Stimulated activated CD4-positive, alpha-beta T cell treated with anti-CD3 and anti-CD28 coated beads, Interleukin-15, amount 100 ng/mL, for 24 hours (primary cell): Measurements from ENCODE around the gene TEAD1.

Experiments used
- DNase-seq: peaks from one replicate; pipeline ENCODE4 v3.0.0-alpha.2; 2020

TEAD1 gene

GRCh38 chr11:12793065-12793464 lies 118.8 kb downstream of the TEAD1 start:
- no peak for DNase-seq

DNA sequence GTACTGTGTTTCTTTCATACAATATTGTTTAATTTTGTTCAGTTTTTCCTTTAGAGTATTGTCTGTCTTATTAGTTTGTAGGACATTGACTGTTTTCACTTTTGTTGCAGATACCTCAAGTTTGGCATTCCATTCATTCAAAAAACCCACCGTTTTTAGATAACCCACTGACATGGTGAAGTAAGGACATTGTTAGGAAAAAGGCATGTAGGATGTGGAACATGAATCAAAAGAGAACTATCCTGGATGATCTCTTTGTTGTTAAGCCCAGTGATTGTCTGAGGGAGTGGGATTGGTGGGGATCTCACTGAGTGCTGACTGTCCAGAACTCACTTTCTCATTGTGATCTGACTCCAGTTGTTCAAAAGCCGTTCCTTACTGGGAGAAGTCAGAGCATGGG lies 119.3 kb downstream of the TEAD1 start:
- DNase-seq: no peak

DNA sequence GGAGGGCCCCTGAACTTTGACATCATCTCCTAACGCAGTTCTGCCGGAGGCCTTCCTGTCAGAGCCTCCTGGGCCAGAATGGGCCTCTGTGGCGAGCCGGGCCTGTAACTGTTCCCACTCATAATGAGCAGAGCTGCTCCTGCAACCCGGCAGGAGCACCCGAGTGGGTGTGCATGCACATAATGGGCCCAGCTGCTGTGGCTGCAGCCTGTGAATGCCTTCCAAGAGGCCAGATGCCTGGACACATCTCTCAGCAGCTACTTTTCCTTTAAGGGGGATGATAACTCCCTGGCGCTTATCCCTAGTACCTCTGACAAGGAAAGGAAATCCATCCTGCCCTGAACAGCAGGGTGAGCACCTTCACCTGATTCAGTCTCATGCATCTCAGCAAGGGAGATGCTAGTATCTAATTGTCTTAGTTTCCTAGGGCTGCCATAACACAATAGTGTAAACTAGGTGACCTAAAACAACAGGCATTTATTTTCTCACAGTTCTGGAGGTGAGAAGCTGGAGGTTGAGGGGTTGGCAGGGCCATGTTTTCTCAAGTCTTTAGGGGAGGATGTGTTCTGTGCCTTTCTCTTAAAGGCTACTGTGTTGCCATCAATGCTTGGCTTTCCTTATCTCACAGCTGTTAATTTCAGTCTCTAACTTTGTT lies 120.5 kb downstream of the TEAD1 start:
- DNase-seq: no peak

DNA sequence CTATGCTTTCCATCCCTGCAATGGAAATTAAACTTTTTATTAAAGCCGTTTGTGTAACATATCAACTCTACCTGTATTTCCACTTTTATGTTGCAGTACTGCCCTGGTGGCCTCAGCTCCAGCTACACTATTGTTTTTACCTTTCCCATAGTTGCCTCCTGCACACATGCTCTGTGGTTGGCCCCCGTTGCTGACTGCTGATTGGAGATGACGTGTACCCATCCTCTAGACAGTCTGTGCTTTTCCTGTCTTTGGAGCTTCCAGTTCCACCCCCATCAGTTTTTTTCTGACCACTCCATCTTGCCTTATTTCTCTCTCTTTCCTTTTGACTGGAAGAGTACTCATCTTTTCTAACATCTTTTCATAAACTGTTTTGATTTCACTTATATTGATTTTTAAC lies 123.8 kb downstream of the TEAD1 start:
- DNase-seq: no peak

DNA sequence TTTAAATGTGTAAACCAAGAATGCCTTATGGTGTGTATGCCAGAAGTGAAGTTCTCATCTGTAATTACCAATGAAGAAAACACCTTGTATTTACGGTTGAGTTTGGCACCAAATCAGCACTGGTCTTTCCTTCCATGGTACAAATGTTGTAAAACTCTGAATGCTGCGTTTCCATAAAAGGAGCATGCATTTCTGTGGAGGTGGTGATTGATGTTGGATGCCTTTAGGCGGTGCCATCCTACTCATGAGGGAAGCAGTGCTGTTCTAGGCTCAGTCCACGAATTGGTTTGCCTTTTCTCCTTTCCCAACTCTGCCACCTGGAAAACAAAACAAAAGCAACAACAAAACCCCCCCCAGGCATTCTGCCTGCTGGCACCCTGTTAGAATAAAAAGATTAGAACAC lies 124.4 kb downstream of the TEAD1 start:
- DNase-seq: no peak

- no peak for DNase-seq
These were observed 125.2 kb downstream of the TEAD1 start for GRCh38 chr11:12799334-12799835.

GRCh38 chr11:12800032-12800671 lies 125.9 kb downstream of the TEAD1 start:
- no peak for DNase-seq

GRCh38 chr11:12800871-12801270 lies 126.7 kb downstream of the TEAD1 start:
- DNase-seq: no peak

DNA sequence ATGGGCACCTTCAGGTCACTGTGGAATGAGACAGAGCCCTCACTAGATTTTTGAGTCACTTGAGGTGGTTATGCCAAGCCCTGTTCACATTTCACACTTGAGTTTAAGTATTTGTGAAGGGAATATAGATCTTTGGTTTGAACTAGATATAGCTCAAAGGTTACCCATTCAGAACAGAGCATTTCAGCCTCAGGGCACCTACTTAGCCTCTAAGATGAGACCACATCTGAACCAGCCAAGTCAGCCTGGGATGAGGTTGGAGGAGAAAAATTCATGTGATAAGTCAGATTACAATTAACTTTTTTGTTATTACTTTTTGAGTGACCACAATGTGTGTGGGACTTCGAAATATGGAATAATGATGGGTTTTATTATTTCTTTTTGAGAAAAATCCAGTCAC lies 127.8 kb downstream of the TEAD1 start:
- no peak for DNase-seq

DNA sequence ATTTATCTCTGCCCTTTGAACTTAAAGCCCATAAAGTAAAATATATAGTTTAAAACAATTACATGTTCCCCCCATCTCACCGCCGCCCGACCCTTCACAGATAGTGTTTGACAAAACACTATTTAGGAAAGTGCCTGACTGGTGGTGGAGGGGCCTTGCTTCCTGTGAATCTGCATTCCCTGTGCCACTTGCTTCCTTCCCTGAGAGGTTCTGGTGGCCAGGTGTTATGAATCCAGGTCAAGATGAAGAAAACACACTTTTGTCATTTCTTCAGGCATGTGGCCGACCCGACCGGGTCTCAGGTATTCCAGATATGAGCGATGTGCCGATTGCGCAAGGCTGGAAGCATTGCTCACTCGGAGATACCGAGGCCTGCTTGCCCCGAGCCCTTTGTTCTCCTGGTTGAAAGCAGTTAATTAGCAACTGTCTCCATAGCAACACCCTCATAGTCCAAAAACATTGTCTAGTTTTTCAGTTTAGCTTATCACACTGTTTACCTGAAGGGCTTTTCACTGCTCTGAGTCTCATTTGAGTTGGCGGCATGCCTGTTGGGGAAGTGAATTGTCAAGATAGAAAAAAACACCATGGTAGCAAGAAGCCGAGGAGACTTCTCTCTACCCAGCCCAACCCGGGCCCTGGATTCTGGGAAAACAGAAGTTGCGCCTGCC lies 128.3 kb downstream of the TEAD1 start:
- DNase-seq: peak; percentile 5

GRCh38 chr11:12803086-12803826 lies 129.0 kb downstream of the TEAD1 start:
- no peak for DNase-seq

DNA sequence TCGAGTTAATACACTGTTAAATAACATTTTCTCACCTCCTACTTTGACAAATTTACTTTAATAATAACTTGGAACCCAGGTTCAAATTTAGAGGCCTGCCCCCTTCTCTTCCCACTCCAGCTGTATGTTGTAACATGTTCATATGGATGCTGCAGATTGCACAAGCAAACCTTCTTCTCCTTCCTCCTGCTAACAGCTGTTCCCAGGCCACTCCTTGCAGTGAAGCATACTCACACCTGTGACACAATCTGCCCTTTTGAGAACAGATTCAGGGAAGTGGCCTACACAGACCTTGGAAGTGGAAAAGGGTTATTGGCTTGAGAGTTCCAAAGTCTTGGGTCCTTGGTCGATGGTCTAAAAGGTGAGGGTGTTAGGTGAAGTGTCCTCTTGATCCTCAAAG lies 131.9 kb downstream of the TEAD1 start:
- DNase-seq: no peak

DNA sequence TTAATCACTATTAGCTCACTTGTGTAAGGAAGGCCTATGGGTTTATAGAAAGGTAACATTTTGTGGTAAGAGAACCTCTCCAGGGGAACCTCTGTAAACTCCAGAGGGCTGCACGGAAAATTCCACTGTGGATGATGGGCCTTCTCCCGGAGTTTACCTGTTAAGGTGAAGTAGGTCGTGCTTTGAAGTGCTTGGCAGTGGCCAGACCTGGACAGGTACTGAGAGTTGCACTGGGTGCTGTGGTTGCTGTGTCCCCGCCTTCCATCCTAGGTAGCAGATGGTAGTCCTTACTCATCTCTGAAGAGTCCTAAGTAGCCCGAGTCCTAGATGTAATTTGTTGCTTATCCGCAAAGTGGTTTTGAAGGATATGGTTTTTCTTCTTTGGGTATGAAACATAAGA lies 133.4 kb downstream of the TEAD1 start:
- no peak for DNase-seq

DNA sequence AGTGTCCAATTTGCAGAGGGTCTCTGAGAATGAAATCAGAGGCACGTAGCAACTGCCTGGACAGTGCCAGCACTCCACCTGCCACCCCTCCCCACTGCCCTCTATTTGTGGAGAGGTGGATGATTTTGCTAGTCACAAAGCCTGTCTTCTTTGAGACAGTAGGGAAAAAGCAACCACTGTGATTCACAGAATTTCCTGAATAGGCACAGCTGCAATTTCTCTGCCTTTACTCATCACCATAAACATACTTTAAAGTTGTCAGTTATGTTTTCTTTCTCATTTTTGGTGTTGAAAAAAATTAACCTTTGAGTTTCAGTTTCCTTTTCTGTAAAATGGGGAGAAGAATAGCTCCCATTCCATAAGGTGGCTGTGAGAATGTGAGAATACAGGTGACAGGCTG lies 134.3 kb downstream of the TEAD1 start:
- DNase-seq: no peak

GRCh38 chr11:12809364-12809763 lies 135.1 kb downstream of the TEAD1 start:
- DNase-seq: no peak

- DNase-seq: no peak
These were observed 135.8 kb downstream of the TEAD1 start for GRCh38 chr11:12809864-12810567.

GRCh38 chr11:12810568-12810894 lies 136.3 kb downstream of the TEAD1 start:
- DNase-seq: no peak

- no peak for DNase-seq
These were observed 137.6 kb downstream of the TEAD1 start for GRCh38 chr11:12811861-12812260.

DNA sequence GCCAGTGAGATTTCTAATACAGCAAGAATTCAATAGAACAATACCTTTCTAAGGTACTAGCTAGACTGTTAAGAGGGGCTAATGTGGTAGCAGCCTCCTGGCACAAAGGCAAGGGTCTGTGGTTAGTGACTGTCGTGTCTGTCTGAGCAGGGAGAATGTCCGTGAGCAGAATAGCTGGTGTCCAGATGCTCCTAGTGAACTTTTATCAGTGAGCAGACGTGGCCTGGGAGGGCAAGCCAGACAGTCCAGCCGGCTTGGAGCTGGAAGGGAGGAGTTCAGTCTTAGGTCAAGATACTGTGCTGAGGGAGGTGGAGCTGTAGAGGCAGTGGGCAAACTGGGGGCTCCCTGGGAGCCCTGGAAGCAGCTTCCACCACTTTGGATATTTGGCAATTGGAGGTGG lies 138.6 kb downstream of the TEAD1 start:
- DNase-seq: no peak

- DNase-seq: no peak
These were observed 139.4 kb downstream of the TEAD1 start for GRCh38 chr11:12813371-12814225.

DNA sequence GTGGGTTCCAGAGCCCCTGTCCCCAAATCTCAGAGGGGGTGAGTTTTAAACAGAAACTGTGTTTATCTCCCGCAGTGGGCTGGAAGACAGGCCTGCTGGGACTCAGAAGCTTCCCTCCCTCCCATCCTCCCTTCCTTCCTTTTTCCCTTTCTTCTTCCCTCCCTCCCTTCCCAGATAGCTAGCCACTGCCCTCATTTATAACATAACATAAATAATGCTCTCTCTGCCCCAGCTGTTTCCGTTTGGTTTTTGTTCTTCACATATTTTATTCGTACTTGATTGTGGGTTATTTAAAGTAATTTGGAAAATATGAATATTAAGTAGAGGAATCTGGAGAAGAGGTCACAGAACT lies 140.9 kb downstream of the TEAD1 start:
- DNase-seq: no peak

GRCh38 chr11:12815931-12816494 lies 141.8 kb downstream of the TEAD1 start:
- no peak for DNase-seq
